ENCODE measurements around the gene RTN4R.
A peak's percentile ranks its signal among the peaks of the same experiment; 100 is the strongest.

RTN4R gene

GRCh38 chr22:20244691-20245576 is 23.2 kb downstream of the RTN4R start:
- peaks cover 17% of the 10 kb centered on the region; the same call in 1 of the 2 replicates for H3K36me3 ChIP-seq (ENCODE audit: insufficient read depth, low read length)
- peak overlapping the region; percentile 70 for H3K9ac ChIP-seq (ENCODE audit: low read depth, low read length, poor library complexity, severe bottlenecking)
- peak overlapping the region; percentile 69 for H3K4me3 ChIP-seq (ENCODE audit: low read length, poor library complexity, severe bottlenecking)
- H4K20me1 ChIP-seq (ENCODE audit: insufficient read depth, low read length, poor library complexity, severe bottlenecking) = no peaks in the 10 kb centered on the region
- peak overlapping the region; percentile 81 for H3K4me2 ChIP-seq (ENCODE audit: low read depth, low read length, poor library complexity, severe bottlenecking)
- no peaks in the 10 kb centered on the region for H3K9me3 ChIP-seq (ENCODE audit: insufficient read depth, low read depth, low read length)
- H3K9me2 ChIP-seq (replicated peaks; ENCODE audit: low read depth, low read length) = no peaks in the 10 kb centered on the region
- H3K4me1 ChIP-seq (ENCODE audit: insufficient read depth, low read length, poor library complexity, severe bottlenecking) = peaks cover 46% of the 10 kb centered on the region
- H3K79me2 ChIP-seq (ENCODE audit: insufficient read depth, low read length) = peaks cover 65% of the 10 kb centered on the region; the same call in 1 of the 2 replicates
- H2AFZ ChIP-seq (ENCODE audit: low read length) = 0 out of 2 replicates have a peak overlapping the region, but pooled peaks have one; percentile 25
- H3K27me3 ChIP-seq (ENCODE audit: insufficient read depth, low read length, poor library complexity, severe bottlenecking) = no peaks in the 10 kb centered on the region
- no peaks in the 10 kb centered on the region; the same call in 1 of the 2 replicates for H3F3A ChIP-seq (ENCODE audit: low read depth)
- no peak for TF ChIP-seq EZH2phosphoT487 (IDR thresholded peaks at IDR 0.05; ENCODE audit: borderline replicate concordance)
- TF ChIP-seq, protein P1, sequence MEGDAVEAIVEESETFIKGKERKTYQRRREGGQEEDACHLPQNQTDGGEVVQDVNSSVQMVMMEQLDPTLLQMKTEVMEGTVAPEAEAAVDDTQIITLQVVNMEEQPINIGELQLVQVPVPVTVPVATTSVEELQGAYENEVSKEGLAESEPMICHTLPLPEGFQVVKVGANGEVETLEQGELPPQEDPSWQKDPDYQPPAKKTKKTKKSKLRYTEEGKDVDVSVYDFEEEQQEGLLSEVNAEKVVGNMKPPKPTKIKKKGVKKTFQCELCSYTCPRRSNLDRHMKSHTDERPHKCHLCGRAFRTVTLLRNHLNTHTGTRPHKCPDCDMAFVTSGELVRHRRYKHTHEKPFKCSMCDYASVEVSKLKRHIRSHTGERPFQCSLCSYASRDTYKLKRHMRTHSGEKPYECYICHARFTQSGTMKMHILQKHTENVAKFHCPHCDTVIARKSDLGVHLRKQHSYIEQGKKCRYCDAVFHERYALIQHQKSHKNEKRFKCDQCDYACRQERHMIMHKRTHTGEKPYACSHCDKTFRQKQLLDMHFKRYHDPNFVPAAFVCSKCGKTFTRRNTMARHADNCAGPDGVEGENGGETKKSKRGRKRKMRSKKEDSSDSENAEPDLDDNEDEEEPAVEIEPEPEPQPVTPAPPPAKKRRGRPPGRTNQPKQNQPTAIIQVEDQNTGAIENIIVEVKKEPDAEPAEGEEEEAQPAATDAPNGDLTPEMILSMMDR (conservative IDR thresholded peaks at IDR 0.05; ENCODE audit: low read length) = no peak

- Histone ChIP-seq H3K9ac (ENCODE audit: low read depth, low read length, poor library complexity, severe bottlenecking) (peak overlapping the region; percentile 70), H3F3A (ENCODE audit: low read depth) (no peaks in the 10 kb centered on the region; the same call in 1 of the 2 replicates), H2AFZ (ENCODE audit: low read length) (no peak overlapping the region), H3K4me1 (ENCODE audit: insufficient read depth, low read length, poor library complexity, severe bottlenecking) (peaks cover 46% of the 10 kb centered on the region), H4K20me1 (ENCODE audit: insufficient read depth, low read length, poor library complexity, severe bottlenecking) (no peaks in the 10 kb centered on the region), H3K27me3 (ENCODE audit: insufficient read depth, low read length, poor library complexity, severe bottlenecking) (no peaks in the 10 kb centered on the region), H3K36me3 (ENCODE audit: insufficient read depth, low read length) (peaks cover 17% of the 10 kb centered on the region; the same call in 1 of the 2 replicates), H3K4me2 (ENCODE audit: low read depth, low read length, poor library complexity, severe bottlenecking) (peak overlapping the region; percentile 81), H3K79me2 (ENCODE audit: insufficient read depth, low read length) (peaks cover 63% of the 10 kb centered on the region; the same call in 1 of the 2 replicates), H3K9me3 (ENCODE audit: insufficient read depth, low read depth, low read length) (no peaks in the 10 kb centered on the region), H3K9me2 (replicated peaks; ENCODE audit: low read depth, low read length) (no peaks in the 10 kb centered on the region), H3K4me3 (ENCODE audit: low read length, poor library complexity, severe bottlenecking) (peak overlapping the region; percentile 69)
- no peak for TF ChIP-seq EZH2phosphoT487 (IDR thresholded peaks at IDR 0.05; ENCODE audit: borderline replicate concordance)
- TF ChIP-seq, protein P1 (conservative IDR thresholded peaks at IDR 0.05; ENCODE audit: low read length) = no peak
These were observed 23.9 kb downstream of the RTN4R start for GRCh38 chr22:20244250-20244648.

- no peaks in the 10 kb centered on the region for H3K27me3 ChIP-seq (ENCODE audit: insufficient read depth, low read length, poor library complexity, severe bottlenecking)
- H3K4me1 ChIP-seq (ENCODE audit: insufficient read depth, low read length, poor library complexity, severe bottlenecking) = peaks cover 46% of the 10 kb centered on the region
- peaks cover 59% of the 10 kb centered on the region; the same call in 1 of the 2 replicates for H3K79me2 ChIP-seq (ENCODE audit: insufficient read depth, low read length)
- peak overlapping the region; percentile 69 for H3K4me3 ChIP-seq (ENCODE audit: low read length, poor library complexity, severe bottlenecking)
- TF ChIP-seq, protein P1 (conservative IDR thresholded peaks at IDR 0.05; ENCODE audit: low read length) = no peak
- no peak for TF ChIP-seq EZH2phosphoT487 (IDR thresholded peaks at IDR 0.05; ENCODE audit: borderline replicate concordance)
- H2AFZ ChIP-seq (ENCODE audit: low read length) = no peak overlapping the region
- peak overlapping the region; percentile 70 for H3K9ac ChIP-seq (ENCODE audit: low read depth, low read length, poor library complexity, severe bottlenecking)
- no peaks in the 10 kb centered on the region for H3K9me2 ChIP-seq (replicated peaks; ENCODE audit: low read depth, low read length)
- peak overlapping the region; percentile 81 for H3K4me2 ChIP-seq (ENCODE audit: low read depth, low read length, poor library complexity, severe bottlenecking)
- H3F3A ChIP-seq (ENCODE audit: low read depth) = no peaks in the 10 kb centered on the region; the same call in 1 of the 2 replicates
- H3K9me3 ChIP-seq (ENCODE audit: insufficient read depth, low read depth, low read length) = no peaks in the 10 kb centered on the region
- H4K20me1 ChIP-seq (ENCODE audit: insufficient read depth, low read length, poor library complexity, severe bottlenecking) = no peaks in the 10 kb centered on the region
- peaks cover 17% of the 10 kb centered on the region; the same call in 1 of the 2 replicates for H3K36me3 ChIP-seq (ENCODE audit: insufficient read depth, low read length)
These were observed 24.4 kb downstream of the RTN4R start for GRCh38 chr22:20243537-20244249.

Data from Loucy (cell line).